Mesodermal cell (in vitro differentiated cells): Measurements from ENCODE around the gene THSD1. TPM values are rescaled to one million over a fixed set of nuclear protein-coding genes. Genes with fewer than 3 reads are reported as not detected.

Experiments
- H3K27ac ChIP-seq: 2 replicates; pipeline ENCODE4 v1.7.0; 2013; ENCODE audit warnings: mild to moderate bottlenecking, low read depth, low read length, moderate library complexity; ENCODE audit not compliant: severe bottlenecking
- H3K36me3 ChIP-seq: 2 replicates; pipeline ENCODE4 v1.7.1; 2013; ENCODE audit warnings: mild to moderate bottlenecking, low read length, moderate library complexity; ENCODE audit not compliant: control insufficient read depth, insufficient read depth
- H3K4me1 ChIP-seq: one replicate; pipeline ENCODE4 v1.7.1; 2013; ENCODE audit warnings: mild to moderate bottlenecking, low read length; ENCODE audit not compliant: insufficient read depth, control insufficient read depth, poor library complexity, severe bottlenecking
- H3K4me3 ChIP-seq: 2 replicates; pipeline ENCODE4 v1.7.0; 2013; ENCODE audit warnings: low read length, control low read depth, mild to moderate bottlenecking; ENCODE audit not compliant: insufficient read depth, poor library complexity, severe bottlenecking; ENCODE audit errors: extremely low read depth
- H3K9me3 ChIP-seq: 2 replicates; pipeline ENCODE4 v1.7.1; 2013; ENCODE audit warnings: mild to moderate bottlenecking, low read length, moderate library complexity; ENCODE audit not compliant: control insufficient read depth
- WGBS, 2 experiments: methylation state at CpG; one replicate each; pipeline ENCODE4 v1.1.5; 2013; ENCODE audit warnings: missing lambda C conversion rate in 2 of 2; ENCODE audit not compliant: insufficient coverage in 2 of 2; 5-methylcytosine and 5-hydroxymethylcytosine counted together
- polyA plus RNA-seq, 2 experiments: library from polyadenylated mRNA; stranded (reverse); fragments of 50-300 nt; gene quantifications; one replicate each; pipeline ENCODE4 v1.2.3, GENCODE V29; 2013

Gene THSD1, protein sequence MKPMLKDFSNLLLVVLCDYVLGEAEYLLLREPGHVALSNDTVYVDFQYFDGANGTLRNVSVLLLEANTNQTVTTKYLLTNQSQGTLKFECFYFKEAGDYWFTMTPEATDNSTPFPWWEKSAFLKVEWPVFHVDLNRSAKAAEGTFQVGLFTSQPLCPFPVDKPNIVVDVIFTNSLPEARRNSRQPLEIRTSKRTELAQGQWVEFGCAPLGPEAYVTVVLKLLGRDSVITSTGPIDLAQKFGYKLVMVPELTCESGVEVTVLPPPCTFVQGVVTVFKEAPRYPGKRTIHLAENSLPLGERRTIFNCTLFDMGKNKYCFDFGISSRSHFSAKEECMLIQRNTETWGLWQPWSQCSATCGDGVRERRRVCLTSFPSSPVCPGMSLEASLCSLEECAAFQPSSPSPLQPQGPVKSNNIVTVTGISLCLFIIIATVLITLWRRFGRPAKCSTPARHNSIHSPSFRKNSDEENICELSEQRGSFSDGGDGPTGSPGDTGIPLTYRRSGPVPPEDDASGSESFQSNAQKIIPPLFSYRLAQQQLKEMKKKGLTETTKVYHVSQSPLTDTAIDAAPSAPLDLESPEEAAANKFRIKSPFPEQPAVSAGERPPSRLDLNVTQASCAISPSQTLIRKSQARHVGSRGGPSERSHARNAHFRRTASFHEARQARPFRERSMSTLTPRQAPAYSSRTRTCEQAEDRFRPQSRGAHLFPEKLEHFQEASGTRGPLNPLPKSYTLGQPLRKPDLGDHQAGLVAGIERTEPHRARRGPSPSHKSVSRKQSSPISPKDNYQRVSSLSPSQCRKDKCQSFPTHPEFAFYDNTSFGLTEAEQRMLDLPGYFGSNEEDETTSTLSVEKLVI
- 16.8 TPM for polyA plus RNA-seq (2013, experiment 1 of 2)
- 12.8 TPM for polyA plus RNA-seq (2013, experiment 2 of 2)

DNA sequence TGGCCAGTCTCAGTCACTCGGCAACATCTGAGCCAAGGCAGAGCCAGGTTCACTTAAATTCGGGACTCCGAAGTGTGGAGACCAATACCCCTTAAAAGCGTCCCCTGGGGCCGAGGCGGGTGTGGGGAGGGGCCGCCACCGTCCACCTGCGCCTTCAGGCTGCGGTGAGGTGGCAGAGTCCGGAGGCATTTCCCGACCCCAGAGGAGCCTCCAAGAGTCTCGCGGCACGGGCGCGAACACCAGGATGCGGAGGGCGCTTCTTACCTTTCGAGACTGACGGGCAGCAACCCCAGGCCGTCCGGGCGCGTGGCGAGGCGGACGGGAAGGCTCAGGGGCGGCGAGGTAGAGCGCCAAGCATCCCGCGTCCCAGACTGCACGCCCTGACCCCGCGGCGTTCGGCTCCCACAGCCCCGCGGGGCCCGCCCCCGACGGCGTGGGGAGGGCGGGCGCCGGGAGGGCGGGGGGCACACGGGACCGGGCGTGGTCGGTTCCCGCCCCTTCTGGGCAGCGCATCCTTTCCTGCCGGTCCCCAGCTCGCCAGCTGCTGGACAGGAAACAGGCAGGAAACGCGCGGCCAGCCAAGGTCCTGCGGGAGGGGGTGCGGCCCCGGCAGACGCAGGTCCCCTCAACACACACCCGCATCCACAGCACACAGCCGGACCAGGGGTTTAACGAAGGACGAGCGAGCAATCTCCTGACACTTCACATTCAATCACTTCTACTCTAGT, at the start of gene THSD1:
THSD1 (minus strand) TSS at position 406 of the 728 bp plus-strand sequence. CDS start 3,572 bp downstream, outside the sequence.
- H3K4me3 ChIP-seq = peak within 1 kb of the TSS; percentile 39
- WGBS, 2 experiments = 1% methylated on average over 40 to 43 of the region's 68 CpGs

DNA sequence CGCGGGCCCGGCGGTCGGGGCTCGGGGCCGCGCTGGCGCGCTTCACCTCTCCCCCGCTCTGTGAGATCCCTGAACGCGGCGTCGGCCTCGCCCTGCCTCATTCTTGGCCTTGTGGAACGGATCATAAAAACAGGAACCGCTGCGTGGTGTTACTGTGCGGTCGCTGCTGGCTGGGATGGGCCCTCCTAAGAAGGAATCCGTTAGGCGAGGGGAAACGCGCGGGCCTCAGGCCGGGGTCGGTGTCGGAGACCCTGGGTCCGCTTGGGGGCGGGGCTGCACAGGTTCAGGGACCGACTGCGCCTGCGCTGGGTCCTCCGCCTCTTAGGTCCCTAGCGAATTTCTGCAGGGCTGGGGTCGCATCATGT, 49.7 kb upstream of the THSD1 start:
- peak overlapping the region; percentile 64 for H3K4me3 ChIP-seq
- peak overlapping the region; percentile 94 for H3K27ac ChIP-seq
- peaks cover 6% of the 10 kb centered on the region for H3K4me1 ChIP-seq
- H3K36me3 ChIP-seq = peaks cover 39% of the 10 kb centered on the region
- no peaks in the 10 kb centered on the region for H3K9me3 ChIP-seq
- WGBS, 2 experiments = 0% methylated on average over 22 to 35 of the region's 37 CpGs

More for the DNA sequence above, at the start of gene THSD1:
- H3K4me1 ChIP-seq = peaks cover 3% of the 10 kb centered on the region
- H3K9me3 ChIP-seq = no peaks in the 10 kb centered on the region
- peaks cover 4% of the 10 kb centered on the region for H3K36me3 ChIP-seq
- no peak within 1 kb of the TSS for H3K27ac ChIP-seq

- Histone ChIP-seq H3K27ac (peak within 1 kb of the TSS; percentile 94), H3K4me1 (peaks cover 6% of the 10 kb centered on the region), H3K9me3 (no peaks in the 10 kb centered on the region), H3K4me3 (peak within 1 kb of the TSS; percentile 64), H3K36me3 (peaks cover 34% of the 10 kb centered on the region)
- 0 to 2% methylated on average over 48 to 49 of the region's 56 CpGs for WGBS, 2 experiments
Observed at GRCh38 chr13:52454820-52455676, 49.1 kb upstream of the THSD1 start, which contains the start of gene CKAP2. TSS of gene CKAP2 (plus strand) at chr13:52455478. CDS start at chr13:52455557, 79 bp downstream.

GRCh38 chr13:52454459-52454819, 48.5 kb upstream of the THSD1 start:
- Histone ChIP-seq H3K27ac (peak overlapping the region; percentile 8), H3K4me1 (peaks cover 6% of the 10 kb centered on the region), H3K4me3 (peak overlapping the region; percentile 64), H3K36me3 (peaks cover 28% of the 10 kb centered on the region), H3K9me3 (no peaks in the 10 kb centered on the region)
- 38 to 60% methylated on average over 3 of the region's 8 CpGs for WGBS, 2 experiments

- 80 to 86% methylated on average over 1 to 2 of the region's 2 CpGs for WGBS, 2 experiments
- peaks cover 10% of the 10 kb centered on the region for H3K4me1 ChIP-seq
- H3K36me3 ChIP-seq = peaks cover 20% of the 10 kb centered on the region
- no peak overlapping the region for H3K4me3 ChIP-seq
- no peak overlapping the region for H3K27ac ChIP-seq
- no peaks in the 10 kb centered on the region for H3K9me3 ChIP-seq
Observed at GRCh38 chr13:52452470-52452869, 46.5 kb upstream of the THSD1 start.

GRCh38 chr13:52451135-52451804, 45.3 kb upstream of the THSD1 start:
- H3K9me3 ChIP-seq = no peaks in the 10 kb centered on the region
- peaks cover 13% of the 10 kb centered on the region for H3K36me3 ChIP-seq
- H3K4me3 ChIP-seq = no peak overlapping the region
- 87 to 91% methylated on average over 16 to 17 of the region's 24 CpGs for WGBS, 2 experiments
- H3K4me1 ChIP-seq = peaks cover 8% of the 10 kb centered on the region
- H3K27ac ChIP-seq = no peak overlapping the region

- whole genome bisulfite sequencing, 2 experiments = 0% methylated on average over 2 of the region's 8 CpGs
- Histone ChIP-seq H3K4me3 (no peak overlapping the region), H3K4me1 (peaks cover 8% of the 10 kb centered on the region), H3K9me3 (no peaks in the 10 kb centered on the region), H3K27ac (no peak overlapping the region), H3K36me3 (peaks cover 15% of the 10 kb centered on the region)
Observed at GRCh38 chr13:52450793-52451116, 44.8 kb upstream of the THSD1 start.

DNA sequence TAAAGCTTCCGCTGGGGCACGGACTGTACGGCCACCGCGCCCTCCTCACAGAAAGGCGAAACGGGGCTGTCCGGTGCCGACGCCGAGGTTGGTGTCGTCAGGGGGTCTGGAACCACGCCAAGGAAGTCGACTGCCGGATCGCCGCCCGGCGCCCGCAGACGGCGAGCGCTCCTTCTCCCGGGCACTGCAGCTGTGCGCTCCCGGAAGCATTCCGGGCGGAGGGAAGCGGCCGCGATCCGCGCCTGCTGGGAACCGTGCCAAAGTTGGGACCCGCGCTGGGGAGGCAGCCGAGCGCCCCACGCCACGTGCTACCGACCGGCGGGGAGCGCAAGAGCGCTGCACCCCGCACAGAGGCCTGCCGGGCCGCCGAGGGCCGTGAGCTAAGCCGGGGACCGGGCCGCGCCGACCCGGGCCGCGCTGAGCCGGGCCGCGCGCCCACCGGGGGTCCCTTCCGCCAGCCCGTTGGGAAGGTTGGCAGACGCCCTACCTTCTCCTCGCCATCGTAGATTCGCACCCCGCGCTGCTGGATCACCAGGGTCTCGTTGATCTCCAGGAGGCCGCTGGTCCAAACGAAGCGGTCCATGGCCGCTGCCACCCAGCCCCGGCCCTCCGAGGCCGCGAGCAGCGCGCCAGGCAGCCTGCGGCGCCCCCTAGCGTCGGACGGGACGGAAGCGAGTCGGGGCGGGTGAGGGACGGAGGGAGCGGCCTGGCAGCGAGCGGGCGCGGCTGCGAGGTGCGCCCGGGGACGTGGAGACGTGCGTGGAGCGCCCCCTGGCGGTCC, 44.2 kb upstream of the THSD1 start, which contains the start of gene VPS36:
VPS36 (minus strand) TSS at position 623 of the 781 bp plus-strand sequence; CDS start at position 583, 40 bp downstream.
- WGBS, 2 experiments = 0% methylated on average over 78 to 99 of the region's 105 CpGs

More for the DNA sequence above, 44.2 kb upstream of the THSD1 start, which contains the start of gene VPS36:
- peaks cover 8% of the 10 kb centered on the region for H3K4me1 ChIP-seq
- peaks cover 15% of the 10 kb centered on the region for H3K36me3 ChIP-seq
- peak within 1 kb of the TSS; percentile 91 for H3K27ac ChIP-seq
- H3K4me3 ChIP-seq = peak within 1 kb of the TSS; percentile 69
- H3K9me3 ChIP-seq = no peaks in the 10 kb centered on the region
